ENCODE measurements around the gene CADPS2.

DNA sequence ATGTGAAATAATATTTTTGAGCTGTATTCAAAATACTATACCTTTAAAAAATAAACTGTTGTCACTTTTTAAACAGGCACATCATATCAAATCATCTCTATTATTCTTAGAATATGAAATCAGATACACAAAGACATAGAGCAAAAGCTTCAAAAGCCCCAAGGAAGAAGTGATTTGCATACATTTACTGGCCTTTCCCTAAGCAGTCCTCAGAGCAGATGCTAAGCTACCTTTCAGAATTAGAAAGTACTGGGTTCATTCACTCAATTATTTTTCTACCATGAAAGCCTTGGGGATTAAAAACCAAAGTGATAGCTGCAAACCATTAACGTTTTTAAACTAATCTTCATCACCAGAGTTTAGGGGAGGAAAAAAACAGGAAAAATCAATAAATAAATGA lies 127.8 kb downstream of the CADPS2 start:
- TF ChIP-seq, protein P1, sequence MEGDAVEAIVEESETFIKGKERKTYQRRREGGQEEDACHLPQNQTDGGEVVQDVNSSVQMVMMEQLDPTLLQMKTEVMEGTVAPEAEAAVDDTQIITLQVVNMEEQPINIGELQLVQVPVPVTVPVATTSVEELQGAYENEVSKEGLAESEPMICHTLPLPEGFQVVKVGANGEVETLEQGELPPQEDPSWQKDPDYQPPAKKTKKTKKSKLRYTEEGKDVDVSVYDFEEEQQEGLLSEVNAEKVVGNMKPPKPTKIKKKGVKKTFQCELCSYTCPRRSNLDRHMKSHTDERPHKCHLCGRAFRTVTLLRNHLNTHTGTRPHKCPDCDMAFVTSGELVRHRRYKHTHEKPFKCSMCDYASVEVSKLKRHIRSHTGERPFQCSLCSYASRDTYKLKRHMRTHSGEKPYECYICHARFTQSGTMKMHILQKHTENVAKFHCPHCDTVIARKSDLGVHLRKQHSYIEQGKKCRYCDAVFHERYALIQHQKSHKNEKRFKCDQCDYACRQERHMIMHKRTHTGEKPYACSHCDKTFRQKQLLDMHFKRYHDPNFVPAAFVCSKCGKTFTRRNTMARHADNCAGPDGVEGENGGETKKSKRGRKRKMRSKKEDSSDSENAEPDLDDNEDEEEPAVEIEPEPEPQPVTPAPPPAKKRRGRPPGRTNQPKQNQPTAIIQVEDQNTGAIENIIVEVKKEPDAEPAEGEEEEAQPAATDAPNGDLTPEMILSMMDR (IDR thresholded peaks at IDR 0.05): no peak
- TF ChIP-seq POLR2A (IDR thresholded peaks at IDR 0.05): no peak
